GM21528 (cell line): Measurements from ENCODE around the gene GET3.
A peak's percentile ranks its signal among the peaks of the same experiment; 100 is the strongest.
"Not testable (repeated sequence)": the region's sequence is repeated elsewhere in the genome, so short reads cannot be mapped to it uniquely, and the experiment has no call there.

ENCODE experiments used
- ATAC-seq: cut with Tn5 transposase; IDR thresholded peaks from one replicate; pipeline ENCODE4 v1.9.1; 2021; ENCODE audit warnings: mild to moderate bottlenecking, moderate library complexity; ENCODE audit not compliant: unreplicated experiment, low FRiP score

The GET3 gene

GRCh38 chr19:12715102-12715501 is 22.2 kb upstream of the GET3 start:
- no peak for ATAC-seq

- ATAC-seq, result no peak
Observed at GRCh38 chr19:12715929-12716328, 21.4 kb upstream of the GET3 start.

DNA sequence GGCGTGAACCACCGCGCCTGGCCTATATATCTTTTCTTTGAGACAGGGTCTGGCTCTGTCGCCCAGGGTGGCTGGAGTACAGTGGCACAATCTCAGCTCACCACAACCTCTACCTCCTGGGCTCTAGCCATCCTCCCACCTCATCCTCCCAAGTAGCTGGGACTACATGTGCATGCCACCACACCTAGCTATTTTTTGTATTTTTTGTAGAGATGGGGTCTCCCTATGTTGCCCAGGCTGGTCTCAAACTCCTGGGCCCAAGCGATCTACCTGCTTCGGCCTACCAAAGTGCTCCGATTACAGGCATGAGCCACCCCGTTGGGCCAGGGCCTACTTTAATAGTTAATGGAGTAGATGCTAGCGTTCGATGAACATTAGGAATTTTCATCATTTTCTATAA is 17.0 kb upstream of the GET3 start:
- ATAC-seq, result no peak

- no peak for ATAC-seq
Observed at GRCh38 chr19:12720851-12721655, 16.2 kb upstream of the GET3 start.

- peak; percentile 24 for ATAC-seq
Observed at GRCh38 chr19:12721656-12722565, 15.4 kb upstream of the GET3 start.

DNA sequence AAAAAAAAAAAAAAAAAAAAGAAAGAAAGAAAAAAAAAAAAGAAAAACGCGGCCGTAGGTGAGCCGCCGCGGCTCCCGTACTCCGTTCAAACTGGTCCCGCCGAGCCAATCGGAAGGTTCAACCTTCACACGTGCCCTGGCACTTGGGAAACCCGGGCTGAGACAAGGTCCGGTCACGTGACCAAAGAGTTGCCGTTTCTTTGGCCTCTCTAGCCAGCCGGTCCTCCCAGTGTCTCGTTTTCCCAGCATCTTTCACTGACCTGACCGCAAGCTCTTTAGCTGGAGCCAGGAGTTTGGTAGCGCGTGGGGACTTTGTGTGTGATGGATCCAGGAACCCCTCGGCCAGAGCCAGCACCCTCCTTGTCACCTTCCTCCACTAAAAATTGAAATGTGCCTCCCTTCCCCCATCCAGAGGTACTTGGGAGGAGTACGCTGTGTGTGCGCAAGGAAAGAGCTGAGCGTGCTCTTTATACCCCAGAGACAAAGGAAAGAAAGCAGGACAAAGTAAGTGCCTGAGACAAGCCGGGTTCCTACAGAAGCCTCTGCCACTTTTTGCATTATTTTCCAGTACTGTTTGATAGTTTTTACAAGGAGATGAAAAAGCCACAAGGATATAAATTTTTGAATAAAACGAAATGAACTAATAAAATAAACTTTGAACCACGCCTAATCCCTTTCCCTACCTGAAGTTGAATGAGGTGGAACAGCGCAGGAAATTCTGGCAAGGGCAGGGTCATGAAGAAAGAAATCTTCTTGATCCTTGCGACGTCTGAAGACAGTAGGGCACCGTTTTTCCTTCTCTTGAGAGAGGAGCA is 14.5 kb upstream of the GET3 start:
- peak; percentile 67 for ATAC-seq

DNA sequence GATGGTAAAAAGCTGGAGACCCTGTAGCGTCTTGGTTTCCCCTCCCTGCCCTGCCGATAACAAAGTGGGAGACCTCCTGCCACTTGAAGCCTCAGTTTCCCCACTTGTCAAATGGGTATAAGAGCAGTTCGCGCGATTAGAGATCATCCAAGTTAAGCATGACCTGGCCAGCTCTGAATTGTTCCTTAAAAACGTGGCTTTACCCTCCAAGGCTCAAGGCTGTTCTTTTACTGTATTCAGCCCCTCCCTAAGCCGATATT is 14.0 kb upstream of the GET3 start:
- ATAC-seq, result no peak

- ATAC-seq, result no peak
Observed at GRCh38 chr19:12723641-12724426, 13.5 kb upstream of the GET3 start, which contains the start of gene TNPO2. Gene TNPO2, minus strand, starts transcription at chr19:12723932. Its CDS starts 2,955 bp downstream, at chr19:12720977.

GRCh38 chr19:12725612-12726011 is 11.7 kb upstream of the GET3 start:
- ATAC-seq, result not testable (repeated sequence)

- ATAC-seq, result no peak
Observed at GRCh38 chr19:12726988-12727316, 10.3 kb upstream of the GET3 start.

GRCh38 chr19:12727745-12728433 is 9.4 kb upstream of the GET3 start:
- no peak for ATAC-seq

GRCh38 chr19:12730064-12730463 is 7.2 kb upstream of the GET3 start:
- ATAC-seq, result no peak

DNA sequence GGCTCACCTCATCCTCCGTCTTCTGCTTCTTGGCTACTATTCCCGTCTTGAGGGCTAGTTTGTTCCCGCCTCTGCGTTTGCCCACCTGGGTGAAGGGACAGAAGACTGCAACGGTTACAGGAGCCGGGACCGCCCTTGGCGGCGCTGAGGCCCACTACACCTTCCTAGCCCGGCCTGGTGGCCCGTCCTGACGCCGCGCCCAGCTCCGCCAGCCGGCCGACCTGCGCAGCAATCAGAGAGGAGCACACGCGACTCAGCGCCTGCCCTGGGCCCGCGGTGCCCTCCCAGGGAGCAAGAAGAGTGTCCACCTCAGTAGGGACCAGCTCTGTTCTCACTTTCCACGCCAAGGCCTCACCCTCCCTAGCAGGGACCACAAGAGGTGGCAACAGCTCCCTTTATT is 6.0 kb upstream of the GET3 start:
- ATAC-seq, result no peak

DNA sequence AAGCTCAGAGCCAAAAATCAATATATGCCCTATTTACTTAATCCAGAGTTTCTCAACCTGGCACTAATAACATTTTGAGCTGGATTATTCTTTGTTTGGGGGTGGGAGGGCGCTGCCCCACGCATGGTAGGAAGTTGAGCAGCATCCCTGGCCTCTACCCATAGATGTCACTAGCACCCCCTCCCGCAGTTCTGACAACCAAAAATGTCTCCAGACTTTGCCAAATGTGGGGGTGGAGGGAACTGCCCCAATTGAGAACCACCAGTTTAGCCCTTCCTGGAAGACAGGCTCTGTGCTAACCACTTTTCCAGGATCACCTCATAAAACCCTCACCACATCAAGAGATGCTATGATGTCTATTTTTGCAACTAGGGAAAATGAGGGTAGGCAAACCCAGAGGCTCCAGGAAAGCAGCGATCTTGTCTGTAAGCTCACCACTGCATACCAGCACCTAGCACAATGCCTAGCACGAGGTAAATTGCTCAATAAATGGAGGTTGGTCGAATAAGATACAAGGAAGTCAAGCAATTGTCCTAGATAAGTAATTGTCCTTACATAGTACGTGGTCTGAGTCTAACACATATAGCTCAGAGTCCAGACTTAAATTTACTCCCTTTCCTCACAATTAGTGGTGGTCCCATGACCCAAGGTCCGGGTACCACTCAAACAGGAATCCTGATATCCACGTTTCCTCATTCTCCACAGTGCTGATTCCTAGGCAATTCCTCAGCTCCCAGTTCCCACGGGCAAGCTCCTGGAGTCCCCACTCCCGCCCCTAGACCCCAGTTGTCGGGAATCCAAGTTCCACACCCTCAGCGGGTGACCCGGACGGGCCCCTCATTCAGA is 3.7 kb upstream of the GET3 start:
- ATAC-seq, result no peak

- ATAC-seq, result no peak
Observed at GRCh38 chr19:12737835-12738351, 596 bp downstream of the GET3 start.

DNA sequence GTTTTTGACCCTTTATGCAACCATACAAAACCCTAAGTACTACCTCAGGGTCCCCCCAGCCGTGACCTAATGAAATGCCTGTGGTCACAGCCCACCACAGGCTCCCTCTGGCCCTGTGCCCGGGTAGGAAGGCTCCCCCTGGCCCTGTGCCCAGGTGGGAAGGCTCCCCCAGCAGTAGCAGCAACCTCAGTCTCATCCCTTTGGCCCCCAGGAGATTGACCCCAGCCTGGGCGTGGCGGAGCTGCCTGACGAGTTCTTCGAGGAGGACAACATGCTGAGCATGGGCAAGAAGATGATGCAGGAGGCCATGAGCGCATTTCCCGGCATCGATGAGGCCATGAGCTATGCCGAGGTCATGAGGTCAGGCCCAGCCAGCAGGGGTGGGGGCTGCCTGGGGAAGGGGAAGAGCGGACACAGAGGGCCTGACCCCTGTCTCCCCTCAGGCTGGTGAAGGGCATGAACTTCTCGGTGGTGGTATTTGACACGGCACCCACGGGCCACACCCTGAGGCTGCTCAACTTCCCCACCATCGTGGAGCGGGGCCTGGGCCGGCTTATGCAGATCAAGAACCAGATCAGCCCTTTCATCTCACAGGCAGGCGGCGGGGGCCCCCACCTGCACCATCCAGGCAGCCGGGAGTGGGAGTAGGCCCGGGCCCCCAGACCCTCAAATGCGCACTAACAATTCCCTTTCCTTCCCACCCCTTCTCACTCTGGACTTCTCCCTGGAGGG is 8.0 kb downstream of the GET3 start:
- ATAC-seq, result no peak

GRCh38 chr19:12748489-12748888 is 11.2 kb downstream of the GET3 start:
- ATAC-seq, result no peak

DNA sequence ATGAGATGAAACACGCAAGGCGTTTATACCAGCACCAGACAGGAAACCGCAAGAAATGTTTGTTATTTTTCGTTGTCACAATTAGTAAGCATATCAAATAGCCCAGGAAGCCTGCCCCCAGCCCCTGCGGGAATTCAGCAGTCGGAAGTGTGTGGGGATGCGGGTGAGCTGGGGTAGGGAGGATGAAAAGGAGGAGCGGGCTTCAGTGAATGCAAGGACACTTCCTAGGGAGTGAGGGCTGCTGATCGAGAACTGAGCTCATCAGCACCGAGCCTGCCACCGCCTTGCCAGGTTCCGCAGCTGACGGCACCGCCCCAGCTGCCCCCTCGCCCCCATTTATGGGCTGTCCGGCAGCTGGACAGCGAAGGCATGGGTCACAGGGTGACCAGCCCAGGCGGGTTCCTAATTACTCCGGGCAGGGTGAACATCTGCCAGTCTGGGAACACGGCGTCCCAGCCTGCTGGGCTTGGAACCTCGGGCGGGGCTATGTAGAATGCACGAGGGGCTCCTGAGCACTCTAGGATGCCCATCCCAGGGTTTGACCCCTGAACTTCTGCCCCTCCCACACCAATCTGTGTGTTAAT is 12.7 kb downstream of the GET3 start:
- ATAC-seq, result no peak
